Hepatocyte (in vitro differentiated cells): ENCODE data around the gene CCDC150. TPM values are rescaled to one million over a fixed set of nuclear protein-coding genes. Genes with fewer than 3 reads are reported as not detected.

Source experiments
- DNase-seq: peaks from one replicate; pipeline ENCODE4 v3.0.0-alpha.2; 2016; ENCODE audit warnings: low spot score
- H2AFZ ChIP-seq: fragments of 200-600 bp; sonication (generic); 2 replicates; pipeline ENCODE4 v1.6.0; 2016; ENCODE audit warnings: antibody characterized with exemption, mild to moderate bottlenecking
- H3K27ac ChIP-seq: fragments of 200-600 bp; sonication (generic); 2 replicates; pipeline ENCODE4 v1.5.1; 2016; ENCODE audit warnings: mild to moderate bottlenecking
- H3K27me3 ChIP-seq: fragments of 200-600 bp; sonication (generic); 2 replicates; pipeline ENCODE4 v1.6.1; 2016
- H3K36me3 ChIP-seq: fragments of 200-600 bp; sonication (generic); replicated peaks from 2 replicates; pipeline ENCODE4 v1.5.1; 2016; ENCODE audit warnings: low read depth; ENCODE audit not compliant: insufficient read depth
- H3K4me1 ChIP-seq: fragments of 200-600 bp; sonication (generic); 2 replicates; pipeline ENCODE4 v1.5.1; 2016; ENCODE audit warnings: mild to moderate bottlenecking, moderate library complexity; ENCODE audit not compliant: insufficient read depth
- H3K4me2 ChIP-seq: fragments of 200-600 bp; sonication (generic); 2 replicates; pipeline ENCODE4 v1.6.0; 2016
- H3K4me3 ChIP-seq: fragments of 200-600 bp; sonication (generic); 2 replicates; pipeline ENCODE4 v1.5.1; 2016; ENCODE audit warnings: mild to moderate bottlenecking
- H3K79me2 ChIP-seq: fragments of 200-600 bp; sonication (generic); 2 replicates; pipeline ENCODE4 v1.6.0; 2017; ENCODE audit warnings: mild to moderate bottlenecking
- H3K9me2 ChIP-seq: fragments of 200-600 bp; sonication (generic); replicated peaks from 2 replicates; pipeline ENCODE4 v1.6.0; 2017; ENCODE audit warnings: mild to moderate bottlenecking; ENCODE audit not compliant: insufficient read depth
- H3K9me3 ChIP-seq: fragments of 200-600 bp; sonication (generic); 2 replicates; pipeline ENCODE4 v1.5.1; 2016; ENCODE audit warnings: low read depth, mild to moderate bottlenecking
- H4K20me1 ChIP-seq: fragments of 200-600 bp; sonication (generic); 2 replicates; pipeline ENCODE4 v1.6.0; 2016; ENCODE audit warnings: mild to moderate bottlenecking; ENCODE audit not compliant: insufficient read depth, poor library complexity, severe bottlenecking
- CTCF ChIP-seq: fragments of 200-600 bp; sonication (generic); IDR thresholded peaks from 2 replicates; pipeline ENCODE4 v1.5.1; 2016; ENCODE audit warnings: antibody characterized with exemption, mild to moderate bottlenecking; ENCODE audit not compliant: poor library complexity
- EZH2 ChIP-seq: fragments of 200-600 bp; sonication (generic); IDR thresholded peaks from 2 replicates; pipeline ENCODE4 v1.6.1; 2016; ENCODE audit warnings: antibody characterized with exemption, mild to moderate bottlenecking, borderline replicate concordance
- EZH2phosphoT487 ChIP-seq: fragments of 200-600 bp; sonication (generic); IDR thresholded peaks from one replicate; pipeline ENCODE4 v1.6.1; 2018; ENCODE audit warnings: antibody characterized with exemption, mild to moderate bottlenecking, low read depth, moderate library complexity; ENCODE audit not compliant: unreplicated experiment, severe bottlenecking
- WGBS: methylation state at CpG from one replicate; pipeline ENCODE4 v1.1.6; 2016; ENCODE audit warnings: low lambda C conversion rate; ENCODE audit errors: missing lambda C conversion rate; 5-methylcytosine and 5-hydroxymethylcytosine counted together
- polyA plus RNA-seq: library from polyadenylated mRNA; unstranded; fragments of >200 nt; fragmentation: Nextera tagmentation; extraction: Ambion mirVana; gene quantifications from 2 replicates; pipeline ENCODE4 v1.2.1, GENCODE V29; 2016
- total RNA-seq: library from RNA; depleted of rRNA; stranded (reverse); fragments of >200 nt; gene quantifications from 2 replicates; pipeline ENCODE4 v1.2.3, GENCODE V29; 2014

CCDC150 gene
- total and polyA plus RNA-seq, 2 experiments from 2014 or later, result 6.2 to 6.6 TPM

GRCh38 chr2:196651387-196652094 is 12.0 kb downstream of the CCDC150 start:
- TF ChIP-seq EZH2, result no peak
- no peak for TF ChIP-seq CTCF
- TF ChIP-seq EZH2phosphoT487, result no peak
- Histone ChIP-seq H3K4me3 (no peak overlapping the region), H3K9me3 (peaks cover 5% of the 10 kb centered on the region), H3K27me3 (no peaks in the 10 kb centered on the region), H2AFZ (no peak overlapping the region), H3K9me2 (no peaks in the 10 kb centered on the region), H4K20me1 (no peaks in the 10 kb centered on the region), H3K4me2 (no peak overlapping the region), H3K79me2 (no peaks in the 10 kb centered on the region), H3K27ac (no peak overlapping the region), H3K36me3 (no peaks in the 10 kb centered on the region), H3K4me1 (no peaks in the 10 kb centered on the region)
- WGBS, result 65% methylated on average over 4 of the region's 4 CpGs
- DNase-seq, result no peak

GRCh38 chr2:196652869-196653268 is 13.4 kb downstream of the CCDC150 start:
- no peaks in the 10 kb centered on the region for H3K27me3 ChIP-seq
- no peaks in the 10 kb centered on the region for H4K20me1 ChIP-seq
- H3K9me2 ChIP-seq, result no peaks in the 10 kb centered on the region
- no peaks in the 10 kb centered on the region for H3K36me3 ChIP-seq
- no peak overlapping the region for H2AFZ ChIP-seq
- WGBS, result 100% methylated on average over 1 of the region's 1 CpG
- DNase-seq, result no peak
- no peak overlapping the region for H3K4me2 ChIP-seq
- H3K9me3 ChIP-seq, result peaks cover 5% of the 10 kb centered on the region
- no peaks in the 10 kb centered on the region for H3K79me2 ChIP-seq
- H3K4me1 ChIP-seq, result no peaks in the 10 kb centered on the region
- H3K4me3 ChIP-seq, result no peak overlapping the region
- no peak overlapping the region for H3K27ac ChIP-seq
- no peak for TF ChIP-seq CTCF
- TF ChIP-seq EZH2, result no peak
- TF ChIP-seq EZH2phosphoT487, result no peak

- Histone ChIP-seq H3K27ac (no peak overlapping the region), H3K27me3 (no peaks in the 10 kb centered on the region), H3K9me3 (peaks cover 5% of the 10 kb centered on the region), H4K20me1 (no peaks in the 10 kb centered on the region), H3K9me2 (no peaks in the 10 kb centered on the region), H3K4me1 (no peaks in the 10 kb centered on the region), H3K79me2 (no peaks in the 10 kb centered on the region), H3K4me3 (no peak overlapping the region), H2AFZ (no peak overlapping the region), H3K36me3 (no peaks in the 10 kb centered on the region), H3K4me2 (no peak overlapping the region)
- TF ChIP-seq EZH2 (no peak), EZH2phosphoT487 (no peak), CTCF (no peak)
- DNase-seq, result no peak
- 86% methylated on average over 1 of the region's 1 CpG for WGBS
These were observed 14.3 kb downstream of the CCDC150 start for GRCh38 chr2:196653843-196654242.
